Activated T-cell treated with anti-CD3 and anti-CD28 coated beads for 48 hours (primary cell): ENCODE results near the gene GIPC3.
"Not testable (repeated sequence)": the region's sequence is repeated elsewhere in the genome, so short reads cannot be mapped to it uniquely, and the experiment has no call there.

ENCODE experiments used
- DNase-seq: peaks from one replicate; pipeline ENCODE4 v3.0.0-alpha.2; 2020; ENCODE audit warnings: low read depth

Gene GIPC3

DNA sequence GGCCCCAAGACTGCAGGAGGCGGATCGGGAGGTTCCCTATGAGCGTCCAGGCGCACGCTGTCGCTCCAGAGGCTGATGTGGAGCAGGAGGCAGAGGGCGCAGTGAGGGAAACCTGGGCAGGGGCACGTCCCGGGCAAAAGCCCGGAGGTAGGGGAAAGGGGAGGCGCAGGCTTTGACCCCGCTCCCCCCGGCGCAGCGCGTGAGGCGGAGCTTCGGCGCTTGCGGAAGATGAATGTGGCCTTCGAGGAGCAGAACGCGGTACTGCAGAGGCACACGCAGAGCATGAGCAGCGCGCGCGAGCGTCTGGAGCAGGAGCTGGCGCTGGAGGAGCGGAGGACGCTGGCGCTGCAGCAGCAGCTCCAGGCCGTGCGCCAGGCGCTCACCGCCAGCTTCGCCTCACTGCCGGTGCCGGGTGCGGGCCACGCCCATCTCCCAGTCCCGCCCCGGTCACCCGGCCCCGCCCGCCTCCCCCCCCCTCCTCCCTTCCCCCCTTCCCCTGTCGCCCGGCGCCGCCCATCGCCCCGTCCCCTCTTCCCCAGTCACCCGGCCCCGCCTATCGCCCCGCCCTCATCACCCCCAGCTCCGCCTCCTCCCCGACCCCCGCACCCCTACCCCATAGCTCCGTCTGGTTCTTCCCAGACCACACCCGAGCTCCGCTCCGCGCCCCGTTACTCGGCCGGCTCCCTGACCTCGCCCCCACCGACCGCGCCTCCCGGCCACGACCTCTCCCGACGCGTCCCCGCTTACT is 8.4 kb upstream of the GIPC3 start:
- no peak for DNase-seq

- DNase-seq: no peak
Observed at GRCh38 chr19:3577723-3578344, 7.4 kb upstream of the GIPC3 start.

DNA sequence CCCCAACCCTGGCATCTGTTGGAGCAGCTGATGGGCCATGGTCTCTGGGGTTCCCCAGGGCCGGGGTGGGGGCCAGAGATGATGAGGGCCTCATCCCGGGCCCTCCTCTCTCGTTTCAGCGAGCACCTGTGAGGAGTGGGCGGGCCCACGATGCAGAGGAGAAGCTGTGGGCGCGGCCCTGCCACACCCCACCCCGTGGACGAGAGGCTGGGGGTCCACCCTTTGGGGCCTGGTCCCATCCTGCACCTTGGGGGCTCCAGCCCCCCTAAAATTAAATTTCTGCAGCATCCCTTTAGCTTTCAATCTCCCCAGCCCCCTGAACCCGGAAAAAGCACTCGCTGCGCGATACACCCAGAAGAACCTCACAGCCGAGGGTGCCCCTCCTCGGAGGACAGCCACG is 6.9 kb upstream of the GIPC3 start:
- no peak for DNase-seq

GRCh38 chr19:3580156-3580934 is 4.9 kb upstream of the GIPC3 start:
- DNase-seq: no peak

DNA sequence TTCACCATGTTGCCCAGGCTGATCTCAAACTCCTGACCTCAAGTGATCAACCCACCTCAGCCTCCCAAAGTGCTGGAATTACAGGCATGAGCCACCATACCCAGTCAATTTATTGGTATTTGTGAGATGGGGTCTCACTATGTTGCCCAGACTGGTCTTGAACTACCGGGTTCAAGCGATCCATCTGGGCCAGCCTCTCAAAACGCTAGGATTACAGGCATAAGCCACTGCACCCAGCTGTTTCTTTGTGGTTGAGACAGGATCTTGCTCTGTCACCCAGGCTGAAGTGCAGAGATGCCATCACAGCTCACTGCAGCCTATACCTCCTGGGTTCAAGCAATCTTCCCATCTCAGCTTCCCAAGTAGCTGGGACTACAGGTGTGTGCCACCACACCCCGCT is 3.5 kb upstream of the GIPC3 start:
- not testable (repeated sequence) for DNase-seq

DNA sequence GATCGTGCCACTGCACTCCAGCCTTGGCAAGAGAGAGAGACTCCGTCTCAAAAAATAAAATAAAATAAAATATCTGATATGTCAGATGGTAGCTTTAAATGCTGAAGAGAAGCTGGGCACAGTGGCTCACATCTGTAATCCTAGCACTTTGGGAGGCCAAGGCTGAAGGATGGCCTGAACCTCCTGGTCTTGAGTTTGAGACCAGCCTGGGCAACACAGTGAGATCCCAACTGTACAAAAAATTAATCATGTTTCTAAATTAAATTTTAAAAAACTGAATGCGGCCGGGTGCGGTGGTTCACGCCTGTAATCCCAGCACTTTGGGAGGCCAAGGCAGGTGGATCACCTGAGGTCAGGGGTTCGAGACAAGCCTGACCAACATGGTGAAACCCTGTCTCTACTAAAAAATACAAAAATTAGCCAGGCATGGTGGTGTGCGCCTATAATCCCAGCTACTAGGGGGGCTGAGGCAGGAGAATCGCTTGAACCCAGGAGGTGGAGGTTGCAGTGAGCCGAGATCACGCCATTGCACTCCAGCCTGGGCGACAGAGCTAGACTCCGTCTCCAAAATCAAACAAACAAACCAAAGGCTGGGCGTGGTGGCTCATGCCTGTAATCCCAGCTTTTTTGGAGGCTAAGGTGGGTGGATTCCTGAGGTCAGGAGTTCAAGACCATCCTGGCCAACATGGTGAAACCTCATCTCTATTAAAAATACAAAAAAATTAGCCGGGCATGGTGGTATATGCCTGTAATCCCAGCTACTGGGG is 1.1 kb upstream of the GIPC3 start:
- DNase-seq: not testable (repeated sequence)

GRCh38 chr19:3586127-3586626 is 899 bp downstream of the GIPC3 start:
- DNase-seq: peak; percentile 27

GRCh38 chr19:3586707-3587346 is 1.5 kb downstream of the GIPC3 start:
- no peak for DNase-seq

GRCh38 chr19:3589439-3589838 is 4.2 kb downstream of the GIPC3 start:
- DNase-seq: no peak

GRCh38 chr19:3589949-3590348 is 4.7 kb downstream of the GIPC3 start:
- no peak for DNase-seq

DNA sequence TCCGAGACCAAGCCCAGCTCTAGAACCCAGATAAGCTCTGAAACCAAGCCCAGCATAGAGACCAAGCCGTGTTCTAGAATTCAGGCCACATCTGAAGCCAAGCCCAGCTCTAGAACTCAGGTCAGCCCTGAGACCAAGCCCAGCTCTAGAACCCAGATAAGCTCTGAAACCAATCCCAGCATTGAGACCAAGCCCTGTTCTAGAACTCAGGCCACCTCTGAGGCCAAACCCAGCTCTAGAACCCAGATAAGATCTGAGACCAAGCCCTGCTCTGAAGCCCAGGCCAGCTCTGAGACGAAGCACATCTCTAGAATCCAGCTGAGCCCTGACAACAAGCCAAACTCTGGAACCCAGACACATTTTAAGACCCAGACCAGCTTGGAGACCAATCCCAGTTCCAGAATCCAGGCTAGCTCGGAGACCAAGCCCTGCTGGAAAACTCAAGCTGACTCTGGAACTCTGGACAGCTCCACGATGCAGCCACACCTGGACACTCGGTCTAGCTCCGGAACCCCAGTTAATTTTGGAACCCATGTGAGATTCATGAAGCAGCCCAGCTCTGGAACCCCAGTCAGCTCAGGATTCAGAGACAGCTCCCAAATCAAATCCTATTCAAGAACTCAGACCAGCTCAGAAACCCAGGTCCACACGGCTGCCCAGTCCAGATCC is 5.8 kb downstream of the GIPC3 start:
- DNase-seq: no peak

GRCh38 chr19:3591876-3592613 is 6.8 kb downstream of the GIPC3 start:
- no peak for DNase-seq

DNA sequence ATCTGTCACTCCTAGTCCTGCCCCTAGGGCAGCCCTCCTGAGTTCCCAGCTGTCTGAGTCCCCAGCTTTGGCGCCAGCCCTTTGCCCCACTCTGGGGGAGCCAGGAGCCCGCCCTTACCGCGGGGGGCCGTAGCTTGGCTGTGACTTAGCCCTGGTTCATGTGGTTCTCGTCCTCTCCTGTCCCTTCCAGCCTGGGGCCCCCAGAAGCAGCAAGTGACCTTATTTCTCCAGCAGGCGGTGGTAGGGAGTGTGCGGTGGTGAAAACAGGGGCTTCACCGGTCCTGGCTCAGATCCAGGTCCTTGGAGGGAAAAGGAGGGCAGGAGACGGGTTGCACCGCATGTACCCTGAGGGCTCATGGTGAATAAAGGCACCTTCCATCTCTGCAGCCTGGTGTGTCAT is 7.9 kb downstream of the GIPC3 start:
- DNase-seq: no peak

DNA sequence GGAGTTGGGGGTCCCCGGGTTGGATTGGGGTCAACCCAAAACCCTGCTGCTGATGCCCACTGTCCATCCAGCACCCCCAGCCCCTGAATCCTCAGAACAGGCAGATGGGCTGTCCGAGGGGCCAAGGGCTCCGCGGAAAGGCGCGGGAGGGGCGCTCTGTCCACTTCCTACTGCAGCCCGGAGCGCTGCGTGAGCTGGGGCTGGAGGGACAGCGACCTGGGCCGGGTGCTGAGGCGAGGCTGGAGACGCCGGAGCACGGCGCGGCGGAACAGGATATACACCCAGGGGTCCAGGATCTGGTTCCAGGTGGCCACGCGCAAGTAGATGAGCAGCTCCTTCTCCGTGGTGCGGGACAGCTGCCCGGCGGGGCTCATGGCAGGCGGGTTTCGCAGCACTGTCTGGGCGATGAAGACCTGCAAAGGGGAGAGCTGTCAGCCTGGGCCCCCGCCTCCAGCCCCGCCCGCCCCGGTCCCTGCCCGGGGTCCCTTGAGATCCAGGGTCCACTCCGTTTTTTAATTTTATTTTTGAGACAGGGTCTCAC is 10.3 kb downstream of the GIPC3 start:
- no peak for DNase-seq

DNA sequence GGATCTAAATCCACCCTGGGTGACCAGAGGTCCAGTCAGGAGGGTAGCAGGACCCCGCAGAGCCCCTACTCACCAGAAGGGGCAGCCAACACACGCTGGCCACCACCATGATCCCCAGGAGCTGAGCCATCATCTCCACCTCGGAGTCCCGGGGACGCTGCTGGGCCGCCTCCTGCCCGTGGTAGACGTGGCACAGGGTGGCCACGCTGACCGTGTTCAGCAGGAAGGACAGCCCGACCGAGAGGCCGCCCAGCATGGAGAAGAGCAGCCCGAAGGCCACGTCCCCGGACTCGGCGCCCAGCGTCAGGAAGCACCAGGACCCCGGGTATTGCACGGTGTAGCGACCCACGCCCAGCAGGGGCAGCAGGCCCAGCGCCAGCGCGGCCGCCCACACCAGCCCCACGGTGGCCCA is 14.5 kb downstream of the GIPC3 start:
- no peak for DNase-seq

GRCh38 chr19:3601021-3601420 is 15.7 kb downstream of the GIPC3 start:
- DNase-seq: no peak

- no peak for DNase-seq
Observed at GRCh38 chr19:3603121-3603811, 18.0 kb downstream of the GIPC3 start.

DNA sequence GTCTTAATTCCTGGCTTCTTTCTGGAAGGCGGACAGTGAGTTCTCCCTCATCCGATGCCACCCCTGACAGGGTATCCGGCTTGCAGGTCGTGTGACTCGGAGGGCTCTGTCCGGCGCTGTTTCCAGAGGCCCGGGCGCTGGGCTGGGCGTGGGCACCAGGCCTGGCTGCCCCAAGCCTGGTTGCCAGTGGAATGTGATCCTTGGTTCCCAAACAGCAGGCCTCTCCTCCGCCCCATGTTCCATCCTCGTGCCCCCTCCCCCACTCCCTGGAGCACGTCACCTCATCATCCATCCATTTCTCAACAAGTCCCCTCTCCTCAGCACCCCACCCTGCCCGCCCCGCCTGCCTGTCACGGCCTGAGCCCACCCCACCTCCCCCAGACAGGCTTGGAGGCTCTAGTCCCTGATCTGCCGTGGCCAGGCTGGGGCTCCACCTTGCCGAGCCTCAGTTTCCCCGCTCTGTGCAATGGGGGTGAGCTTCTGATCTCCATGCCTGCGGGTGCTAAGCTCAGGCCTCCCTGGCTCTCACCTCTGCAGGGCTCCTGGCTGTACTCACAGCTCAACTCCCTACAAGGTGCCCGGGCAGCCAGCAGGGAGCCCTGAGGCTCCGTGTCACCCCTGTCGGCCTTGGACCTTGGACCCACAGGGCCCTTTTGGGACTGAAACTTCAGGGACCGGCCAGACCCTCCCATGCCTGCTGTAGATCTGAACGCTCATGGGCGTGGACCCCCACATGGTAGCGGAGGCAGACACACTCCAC is 19.1 kb downstream of the GIPC3 start:
- DNase-seq: no peak

GRCh38 chr19:3604987-3605343 is 19.7 kb downstream of the GIPC3 start:
- DNase-seq: no peak
